Measurements from ENCODE around the gene SLC22A7. TPM values are rescaled to one million over a fixed set of nuclear protein-coding genes. Genes with fewer than 3 reads are reported as not detected.

Gene SLC22A7, protein sequence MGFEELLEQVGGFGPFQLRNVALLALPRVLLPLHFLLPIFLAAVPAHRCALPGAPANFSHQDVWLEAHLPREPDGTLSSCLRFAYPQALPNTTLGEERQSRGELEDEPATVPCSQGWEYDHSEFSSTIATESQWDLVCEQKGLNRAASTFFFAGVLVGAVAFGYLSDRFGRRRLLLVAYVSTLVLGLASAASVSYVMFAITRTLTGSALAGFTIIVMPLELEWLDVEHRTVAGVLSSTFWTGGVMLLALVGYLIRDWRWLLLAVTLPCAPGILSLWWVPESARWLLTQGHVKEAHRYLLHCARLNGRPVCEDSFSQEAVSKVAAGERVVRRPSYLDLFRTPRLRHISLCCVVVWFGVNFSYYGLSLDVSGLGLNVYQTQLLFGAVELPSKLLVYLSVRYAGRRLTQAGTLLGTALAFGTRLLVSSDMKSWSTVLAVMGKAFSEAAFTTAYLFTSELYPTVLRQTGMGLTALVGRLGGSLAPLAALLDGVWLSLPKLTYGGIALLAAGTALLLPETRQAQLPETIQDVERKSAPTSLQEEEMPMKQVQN
- total RNA-seq, result not detected

DNA sequence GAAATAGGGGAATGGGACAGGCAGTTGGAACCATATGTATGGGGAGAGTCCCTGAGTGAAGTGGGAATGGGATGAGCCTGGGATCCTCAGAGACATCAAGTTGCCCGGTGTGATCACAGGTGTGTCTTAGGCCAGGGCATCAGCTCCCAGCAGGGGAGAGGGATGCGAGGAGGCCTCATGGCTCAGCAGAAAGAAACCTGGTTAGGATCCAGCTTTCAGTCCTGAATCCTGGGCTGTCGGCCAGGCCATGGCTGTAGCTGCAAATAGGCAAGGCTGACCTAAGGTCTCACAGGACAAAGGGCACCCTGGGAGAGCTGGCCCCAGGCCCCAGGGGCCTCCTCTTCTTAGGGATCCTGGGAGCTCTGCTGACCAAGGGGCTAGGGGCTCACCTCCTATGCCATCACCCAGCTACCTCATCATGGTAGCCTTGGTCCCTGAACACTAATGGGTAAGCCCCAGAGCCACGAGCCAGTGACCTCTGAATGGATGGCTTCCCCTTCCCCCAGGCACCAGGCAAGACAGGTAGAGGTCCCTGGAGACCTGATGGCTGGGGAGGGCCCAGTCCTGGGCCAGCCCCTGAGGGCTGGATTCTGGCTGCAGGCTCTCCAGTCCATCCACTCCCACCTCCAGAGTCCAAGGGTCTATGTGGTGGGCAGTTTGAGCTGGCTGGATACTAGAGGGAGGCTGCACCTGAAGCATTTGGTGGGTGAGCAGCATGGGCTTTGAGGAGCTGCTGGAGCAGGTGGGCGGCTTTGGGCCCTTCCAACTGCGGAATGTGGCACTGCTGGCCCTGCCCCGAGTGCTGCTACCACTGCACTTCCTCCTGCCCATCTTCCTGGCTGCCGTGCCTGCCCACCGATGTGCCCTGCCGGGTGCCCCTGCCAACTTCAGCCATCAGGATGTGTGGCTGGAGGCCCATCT, at the start of gene SLC22A7:
SLC22A7 (plus strand) TSS at position 617 of the 921 bp plus-strand sequence; CDS start at position 716, 99 bp downstream.
- DNase-seq, result no peak

DNA sequence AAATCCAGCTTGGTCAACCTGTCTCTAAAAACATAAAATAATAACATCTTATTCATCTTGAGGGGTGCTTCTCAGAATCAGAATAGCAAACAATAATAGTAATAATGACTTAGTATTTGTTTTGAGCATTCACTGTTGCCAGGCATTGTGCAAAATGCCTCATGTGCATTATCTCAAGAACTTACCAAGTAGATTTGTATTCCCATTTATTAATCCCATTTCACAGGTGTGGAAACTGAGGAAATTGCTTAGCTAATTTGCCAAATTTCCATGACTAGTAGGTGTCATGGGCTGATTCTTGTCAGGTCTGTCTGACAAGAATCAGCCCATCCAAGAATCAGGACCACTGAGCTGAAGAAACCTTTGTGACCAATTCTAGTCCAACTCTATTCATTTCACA, 49.3 kb upstream of the SLC22A7 start:
- no peak overlapping the region for H3K4me3 ChIP-seq
- in situ Hi-C loops (cut with MboI; ENCODE audit: low pct_ligation_motif_present in 1 of 4, low pct_unique_long_range_greater_than_20kb in 1 of 4, low sequenced_read_pairs in 3 of 4), result no loop called here
- DNase-seq, result no peak
- intact Hi-C loops (cut with DNase I; ENCODE audit: low total_unique reads), result no loop called here
- peaks cover 53% of the 10 kb centered on the region for H3K27me3 ChIP-seq
- H3K9me3 ChIP-seq, result no peaks in the 10 kb centered on the region
- peaks cover 3 to 17% (median 6%) of the 10 kb centered on the region in 4 donors for H3K4me1 ChIP-seq
- H3K36me3 ChIP-seq, result no peaks in the 10 kb centered on the region
- no peak overlapping the region for H3K27ac ChIP-seq
- TF ChIP-seq POLR2A (IDR thresholded peaks at IDR 0.05) (no peak), EP300 (IDR thresholded peaks at IDR 0.05; ENCODE audit: low read depth) (no peak), POLR2AphosphoS5 (IDR thresholded peaks at IDR 0.05) (no peak)
- TF ChIP-seq, protein P1, sequence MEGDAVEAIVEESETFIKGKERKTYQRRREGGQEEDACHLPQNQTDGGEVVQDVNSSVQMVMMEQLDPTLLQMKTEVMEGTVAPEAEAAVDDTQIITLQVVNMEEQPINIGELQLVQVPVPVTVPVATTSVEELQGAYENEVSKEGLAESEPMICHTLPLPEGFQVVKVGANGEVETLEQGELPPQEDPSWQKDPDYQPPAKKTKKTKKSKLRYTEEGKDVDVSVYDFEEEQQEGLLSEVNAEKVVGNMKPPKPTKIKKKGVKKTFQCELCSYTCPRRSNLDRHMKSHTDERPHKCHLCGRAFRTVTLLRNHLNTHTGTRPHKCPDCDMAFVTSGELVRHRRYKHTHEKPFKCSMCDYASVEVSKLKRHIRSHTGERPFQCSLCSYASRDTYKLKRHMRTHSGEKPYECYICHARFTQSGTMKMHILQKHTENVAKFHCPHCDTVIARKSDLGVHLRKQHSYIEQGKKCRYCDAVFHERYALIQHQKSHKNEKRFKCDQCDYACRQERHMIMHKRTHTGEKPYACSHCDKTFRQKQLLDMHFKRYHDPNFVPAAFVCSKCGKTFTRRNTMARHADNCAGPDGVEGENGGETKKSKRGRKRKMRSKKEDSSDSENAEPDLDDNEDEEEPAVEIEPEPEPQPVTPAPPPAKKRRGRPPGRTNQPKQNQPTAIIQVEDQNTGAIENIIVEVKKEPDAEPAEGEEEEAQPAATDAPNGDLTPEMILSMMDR (IDR thresholded peaks at IDR 0.05), result no peak

More for the DNA sequence above, at the start of gene SLC22A7:
- Histone ChIP-seq H3K27me3 (peaks cover 3% of the 10 kb centered on the region), H3K9me3 (no peaks in the 10 kb centered on the region), H3K4me3 (no peak within 1 kb of the TSS), H3K36me3 (no peaks in the 10 kb centered on the region), H3K27ac (no peak within 1 kb of the TSS), H3K4me1 (no peaks in the 10 kb centered on the region)
- intact Hi-C loops (cut with DNase I; ENCODE audit: low total_unique reads), result no loop called here
- in situ Hi-C loops (cut with MboI; ENCODE audit: low pct_ligation_motif_present in 1 of 4, low pct_unique_long_range_greater_than_20kb in 1 of 4, low sequenced_read_pairs in 3 of 4), result no loop called here
- WGBS, 2 donors (ENCODE audit: low coverage in 1 of 2), result 54% methylated on average over 10 of the region's 10 CpGs; no CpG with 5 or more reads in 1 of the 2 donors
- TF ChIP-seq POLR2A (IDR thresholded peaks at IDR 0.05), result no peak

DNA sequence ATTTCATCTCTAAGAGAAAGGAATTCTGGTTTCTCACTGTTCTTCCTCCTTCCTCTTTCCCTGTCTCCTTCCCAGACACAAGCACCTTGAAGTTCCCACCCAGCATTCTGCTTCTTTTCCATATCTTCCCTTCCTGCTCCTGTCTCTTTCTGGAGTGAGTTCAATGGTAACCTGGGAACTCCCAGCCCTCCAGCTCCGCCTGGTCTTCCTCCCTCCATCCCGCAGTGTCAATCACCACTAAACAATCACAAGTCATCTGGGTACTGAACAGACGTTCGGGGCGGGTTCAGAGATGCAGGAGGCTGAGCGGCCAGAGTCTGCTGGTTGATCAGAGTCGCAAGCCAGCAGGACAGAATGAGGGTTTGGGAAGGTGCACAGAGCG, 47.1 kb upstream of the SLC22A7 start:
- no peak for DNase-seq
- intact Hi-C loops (cut with DNase I; ENCODE audit: low total_unique reads), result no loop called here

DNA sequence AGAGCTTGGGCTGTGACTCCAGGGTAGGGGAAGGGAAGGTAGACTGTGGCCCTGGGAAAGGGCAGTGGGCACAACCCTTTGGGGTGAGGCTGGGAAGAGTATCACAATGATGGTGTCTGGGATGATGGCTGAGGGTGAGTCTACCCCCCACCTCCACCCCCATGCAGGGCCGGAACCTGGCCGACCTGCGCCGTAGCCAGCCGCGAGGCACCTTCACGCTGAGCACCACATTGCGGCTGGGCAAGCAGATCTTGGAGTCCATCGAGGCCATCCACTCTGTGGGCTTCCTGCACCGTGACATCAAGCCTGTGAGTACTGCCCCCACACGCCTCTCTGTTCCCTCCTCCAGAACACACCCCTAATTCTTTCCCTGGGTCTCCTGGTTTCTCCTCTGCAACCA, 44.7 kb upstream of the SLC22A7 start:
- in situ Hi-C loops (cut with MboI; ENCODE audit: low pct_ligation_motif_present in 1 of 4, low pct_unique_long_range_greater_than_20kb in 1 of 4, low sequenced_read_pairs in 3 of 4) (no loop called here), intact Hi-C loops (cut with DNase I; ENCODE audit: low total_unique reads) (no loop called here)
- peaks cover 0 to 4% (median 0%) of the 10 kb centered on the region in 4 donors for H3K4me1 ChIP-seq
- H3K4me3 ChIP-seq, result no peak overlapping the region
- whole genome bisulfite sequencing, 2 donors (ENCODE audit: low coverage in 1 of 2), result 95% methylated on average over 11 of the region's 11 CpGs; no CpG with 5 or more reads in 1 of the 2 donors
- TF ChIP-seq, protein P1 (IDR thresholded peaks at IDR 0.05), result no peak
- TF ChIP-seq POLR2AphosphoS5 (IDR thresholded peaks at IDR 0.05) (no peak), EP300 (IDR thresholded peaks at IDR 0.05; ENCODE audit: low read depth) (no peak), POLR2A (IDR thresholded peaks at IDR 0.05) (no peak)
- no peak overlapping the region for H3K27ac ChIP-seq
- H3K36me3 ChIP-seq, result no peaks in the 10 kb centered on the region
- no peaks in the 10 kb centered on the region for H3K9me3 ChIP-seq
- no peak for DNase-seq
- peaks cover 29% of the 10 kb centered on the region for H3K27me3 ChIP-seq

More for the DNA sequence above, 47.1 kb upstream of the SLC22A7 start:
- Histone ChIP-seq H3K36me3 (no peaks in the 10 kb centered on the region), H3K9me3 (no peaks in the 10 kb centered on the region), H3K4me1 (peaks cover 3 to 17% (median 6%) of the 10 kb centered on the region in 4 donors), H3K27me3 (peaks cover 31% of the 10 kb centered on the region), H3K4me3 (no peak overlapping the region), H3K27ac (no peak overlapping the region)
- TF ChIP-seq EP300 (IDR thresholded peaks at IDR 0.05; ENCODE audit: low read depth), result no peak
- no peak for TF ChIP-seq POLR2A (IDR thresholded peaks at IDR 0.05)
- no peak for TF ChIP-seq POLR2AphosphoS5 (IDR thresholded peaks at IDR 0.05)
- TF ChIP-seq, protein P1 (IDR thresholded peaks at IDR 0.05), result no peak
- WGBS, 2 donors (ENCODE audit: low coverage in 1 of 2), result 8 to 10% methylated on average over 4 to 8 of the region's 8 CpGs
- in situ Hi-C loops (cut with MboI; ENCODE audit: low pct_ligation_motif_present in 1 of 4, low pct_unique_long_range_greater_than_20kb in 1 of 4, low sequenced_read_pairs in 3 of 4), result no loop called here
